ENCODE results near the gene FAM53B.

Gene FAM53B

DNA sequence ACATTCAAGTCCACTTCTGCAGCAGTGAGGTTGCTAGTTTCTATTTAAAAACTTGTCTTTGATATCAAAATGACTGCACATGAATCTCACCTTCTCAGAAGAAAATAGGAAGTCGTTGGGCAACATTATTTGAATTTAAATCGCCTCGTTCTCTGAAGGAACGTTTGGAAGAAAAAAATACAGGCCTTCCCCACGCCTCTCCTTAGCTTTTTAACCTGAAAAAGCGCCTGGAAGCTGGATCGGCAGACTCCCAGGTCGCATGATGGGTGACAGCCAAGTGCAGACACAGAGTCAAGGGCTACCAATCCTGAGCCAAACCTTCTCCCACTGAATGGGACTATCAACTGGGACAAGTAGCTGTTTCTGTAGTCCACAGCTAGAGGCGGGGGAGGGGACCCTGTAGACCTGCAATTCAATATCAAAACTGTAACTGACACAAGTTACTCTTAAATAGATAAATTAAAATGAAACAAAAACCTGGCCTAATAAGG is 2.2 kb downstream of the FAM53B start:
- no peak for FAIRE-seq

DNA sequence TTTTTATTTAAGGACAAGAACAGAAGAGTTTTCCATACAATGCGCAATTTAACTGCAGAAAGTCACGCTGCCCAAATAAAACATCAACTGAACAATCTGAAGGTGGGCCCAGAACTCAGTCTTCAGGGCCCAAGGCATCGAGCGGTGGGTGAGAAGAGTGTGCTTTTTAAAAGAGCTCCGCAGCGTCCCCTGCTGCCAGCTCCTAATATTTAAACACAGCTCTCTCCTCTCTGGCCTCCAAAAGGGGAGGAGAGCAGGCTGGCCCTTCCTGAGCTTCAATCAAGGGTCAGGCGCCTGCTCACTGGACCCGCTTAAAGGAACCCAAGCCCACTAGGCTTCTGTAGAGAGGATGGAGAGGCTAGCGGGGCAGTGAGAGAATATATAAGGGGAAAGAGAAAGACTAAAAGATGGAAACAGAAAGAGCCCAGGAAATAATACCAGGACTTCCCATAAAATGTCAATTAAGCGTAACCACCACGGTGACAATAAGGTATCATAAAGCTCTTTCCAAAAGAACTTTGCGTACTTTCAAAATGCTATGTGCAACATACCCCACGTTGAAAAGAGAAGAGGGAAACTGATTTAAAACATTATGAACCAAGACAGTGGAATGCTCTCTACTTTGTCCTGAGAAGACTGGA is 2.8 kb downstream of the FAM53B start:
- peak; percentile 52 for FAIRE-seq

DNA sequence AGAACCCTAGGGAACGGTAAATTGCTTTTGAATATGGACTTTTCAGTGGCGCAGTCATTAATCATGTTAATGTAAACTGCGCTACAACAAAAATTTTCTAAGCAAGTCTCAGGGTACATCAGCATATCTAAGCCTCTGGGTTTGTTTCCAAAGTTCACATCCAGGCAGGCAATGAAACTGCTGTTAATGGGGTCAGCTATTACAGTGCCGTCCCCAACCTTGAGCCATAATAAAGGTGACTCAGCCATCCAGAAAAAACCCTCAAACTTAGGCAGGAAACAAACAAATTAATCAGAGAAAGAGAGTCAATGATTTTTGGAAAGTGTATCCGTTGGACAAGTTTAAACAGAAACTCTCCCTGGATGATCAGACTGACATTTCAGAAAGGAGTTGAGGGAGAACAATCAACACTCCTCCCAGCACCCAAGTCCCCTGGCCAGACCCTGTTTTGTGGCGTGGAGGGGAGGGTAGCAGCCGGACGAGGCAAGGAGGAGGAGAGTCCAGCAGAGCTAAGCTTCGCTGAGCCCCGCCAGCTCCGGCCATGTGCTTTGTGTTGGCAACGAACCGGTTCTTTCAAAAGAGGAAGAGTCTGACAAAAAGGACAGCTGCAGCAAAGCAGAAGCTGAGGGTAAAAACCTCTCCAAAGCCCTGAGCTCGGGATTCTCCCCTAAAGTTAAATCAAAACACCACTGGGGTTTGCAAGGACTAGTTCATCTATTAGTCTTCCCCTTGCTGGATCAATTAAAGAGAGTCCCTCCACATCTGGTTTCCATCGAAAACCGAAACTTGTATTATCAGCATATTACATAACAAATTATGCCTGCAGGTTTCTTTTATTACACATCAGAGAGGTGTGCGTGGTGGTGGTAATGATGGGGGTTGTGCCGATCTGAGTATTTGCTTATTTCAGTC is 3.6 kb downstream of the FAM53B start:
- FAIRE-seq = no peak

DNA sequence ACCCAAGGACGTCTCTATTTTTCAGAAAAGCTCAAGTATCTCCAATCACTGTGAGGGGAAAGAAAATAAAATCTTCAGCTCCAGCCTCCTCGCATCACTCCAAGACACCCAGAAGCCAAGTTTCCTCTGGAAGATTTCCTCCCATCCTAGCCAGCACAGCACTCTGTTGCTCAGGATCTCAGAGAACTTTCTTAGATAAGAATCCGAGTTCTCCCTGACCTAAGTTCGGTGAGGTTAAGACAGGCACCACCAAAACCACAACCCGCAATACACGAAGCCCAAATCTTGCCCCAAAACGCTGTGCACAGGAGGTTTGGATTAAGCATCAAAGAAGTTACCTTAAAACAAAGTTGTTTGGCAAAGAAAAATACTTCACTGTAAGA is 4.2 kb downstream of the FAM53B start:
- no peak for FAIRE-seq

DNA sequence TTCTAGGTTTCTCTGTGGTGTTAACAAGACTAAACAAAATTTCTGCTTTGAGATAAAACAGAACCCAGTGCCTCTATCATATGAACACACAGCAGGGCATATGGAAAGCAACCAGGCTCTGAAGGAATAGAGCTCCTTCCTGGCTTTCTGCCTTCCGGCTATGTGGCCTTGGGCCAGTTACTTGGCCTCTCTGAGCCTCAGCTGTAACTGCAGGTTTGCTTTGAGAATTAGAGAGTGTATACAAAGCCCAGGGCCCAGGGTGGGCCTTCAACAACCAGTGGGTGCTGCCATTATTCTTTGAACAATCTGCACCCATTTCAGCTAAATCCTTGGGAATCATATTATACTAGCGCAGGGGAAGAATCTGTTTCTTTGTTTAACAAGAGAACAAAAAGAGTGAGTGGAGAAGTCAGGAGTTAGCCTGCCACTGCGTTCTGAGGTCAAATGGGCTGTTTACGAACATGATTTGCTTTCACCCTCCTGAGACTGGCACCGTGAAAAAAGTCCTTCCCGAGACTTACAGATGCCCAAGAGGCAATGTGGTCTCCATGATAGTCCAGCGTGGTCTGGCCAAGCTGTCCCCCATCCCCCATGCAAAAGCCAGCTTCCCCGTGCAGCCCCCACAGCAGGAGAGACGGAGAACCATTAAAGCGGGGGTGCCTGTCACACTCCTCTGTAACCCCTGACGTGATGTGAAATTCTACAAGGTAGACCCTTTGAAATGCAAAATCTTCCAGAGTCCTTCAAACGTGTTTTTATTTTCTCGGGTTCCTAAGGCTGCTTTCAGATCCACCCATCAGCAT is 4.9 kb downstream of the FAM53B start:
- FAIRE-seq = no peak

DNA sequence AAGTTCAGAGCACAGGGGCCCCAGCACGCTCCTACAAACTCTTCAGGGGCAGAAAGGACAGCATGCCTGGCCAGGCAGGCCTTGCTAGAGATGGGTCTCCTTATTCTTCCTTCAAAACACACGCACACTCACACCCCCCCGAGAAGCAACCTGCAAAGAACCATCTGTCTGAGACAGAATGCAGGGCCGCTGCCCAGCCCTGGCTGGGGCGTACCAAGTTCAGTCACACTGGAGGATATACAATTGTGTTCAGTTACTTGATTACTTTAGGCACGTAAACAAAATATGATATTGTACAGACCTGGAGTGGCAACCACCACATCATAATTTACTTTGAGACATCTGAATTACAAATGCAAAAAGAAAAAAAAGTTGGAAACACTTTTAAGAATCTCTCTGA is 5.7 kb downstream of the FAM53B start:
- FAIRE-seq = no peak

DNA sequence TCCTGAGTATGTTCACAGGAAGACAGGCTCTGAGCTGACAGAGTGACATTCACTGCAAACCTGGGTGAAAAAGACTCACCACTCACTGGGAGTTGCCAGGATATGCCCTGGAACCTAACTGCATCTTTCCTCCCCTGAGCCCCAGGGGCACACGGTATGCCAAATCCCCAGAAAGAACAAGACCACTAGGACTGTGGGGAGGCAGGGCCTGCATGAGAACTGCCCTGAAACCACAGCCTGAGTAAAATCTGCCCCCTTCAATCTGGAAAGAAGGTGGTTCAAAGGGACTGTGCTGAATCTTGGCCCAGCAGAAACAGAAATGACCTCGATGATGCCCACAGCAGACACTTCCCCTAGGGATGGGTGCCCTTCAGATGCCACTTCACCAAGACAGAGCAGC is 6.5 kb downstream of the FAM53B start:
- no peak for FAIRE-seq

DNA sequence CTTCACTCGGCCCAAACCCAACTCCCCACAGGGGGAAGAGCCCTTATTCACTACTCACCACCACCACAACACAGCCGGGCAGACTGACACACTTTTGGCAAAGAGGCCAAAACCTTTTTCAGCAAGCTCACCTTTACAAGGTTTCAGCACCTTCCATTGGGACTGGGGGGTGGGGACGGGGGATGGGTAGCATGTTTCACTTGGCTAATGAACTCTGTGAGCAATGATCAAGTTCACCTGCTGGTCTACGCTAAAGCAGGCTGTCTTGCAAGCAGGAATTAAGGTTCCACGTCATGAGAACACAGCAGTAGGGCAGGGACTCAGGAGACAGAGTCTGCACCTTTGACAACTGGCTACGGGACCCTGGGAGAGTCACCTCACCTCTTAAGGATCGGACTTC is 7.0 kb downstream of the FAM53B start:
- no peak for FAIRE-seq

DNA sequence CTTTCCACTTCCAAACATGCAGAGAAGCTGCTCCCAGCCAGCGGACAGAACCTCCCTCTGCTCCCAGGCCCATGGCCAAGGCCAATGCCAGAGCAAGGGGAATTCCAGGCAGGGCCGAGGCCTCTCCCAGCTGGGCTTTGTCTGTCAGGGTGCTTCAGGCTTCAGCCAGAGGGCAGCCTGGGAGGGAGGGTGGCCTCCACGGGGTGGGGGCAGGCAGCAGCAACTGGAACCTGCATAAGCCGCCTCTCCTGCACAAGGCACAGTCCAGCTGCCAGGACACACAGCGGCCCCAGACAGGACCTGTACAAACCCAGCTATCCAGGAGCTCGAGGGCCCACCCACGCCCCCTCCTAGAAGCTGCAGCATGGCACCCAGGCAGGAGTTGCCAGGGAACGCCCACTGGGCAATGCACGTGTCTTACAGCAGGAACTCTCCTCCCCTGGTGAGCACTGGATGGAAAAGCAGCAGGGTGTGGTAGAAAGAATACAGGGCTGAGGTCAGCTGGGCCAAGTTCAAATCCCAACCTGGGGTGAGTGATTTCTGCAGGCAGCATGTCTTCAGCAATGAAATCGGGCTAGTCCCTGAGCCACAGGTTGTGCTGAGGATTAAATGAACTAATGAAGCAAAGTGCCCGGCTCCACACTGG is 7.6 kb downstream of the FAM53B start:
- FAIRE-seq = no peak

DNA sequence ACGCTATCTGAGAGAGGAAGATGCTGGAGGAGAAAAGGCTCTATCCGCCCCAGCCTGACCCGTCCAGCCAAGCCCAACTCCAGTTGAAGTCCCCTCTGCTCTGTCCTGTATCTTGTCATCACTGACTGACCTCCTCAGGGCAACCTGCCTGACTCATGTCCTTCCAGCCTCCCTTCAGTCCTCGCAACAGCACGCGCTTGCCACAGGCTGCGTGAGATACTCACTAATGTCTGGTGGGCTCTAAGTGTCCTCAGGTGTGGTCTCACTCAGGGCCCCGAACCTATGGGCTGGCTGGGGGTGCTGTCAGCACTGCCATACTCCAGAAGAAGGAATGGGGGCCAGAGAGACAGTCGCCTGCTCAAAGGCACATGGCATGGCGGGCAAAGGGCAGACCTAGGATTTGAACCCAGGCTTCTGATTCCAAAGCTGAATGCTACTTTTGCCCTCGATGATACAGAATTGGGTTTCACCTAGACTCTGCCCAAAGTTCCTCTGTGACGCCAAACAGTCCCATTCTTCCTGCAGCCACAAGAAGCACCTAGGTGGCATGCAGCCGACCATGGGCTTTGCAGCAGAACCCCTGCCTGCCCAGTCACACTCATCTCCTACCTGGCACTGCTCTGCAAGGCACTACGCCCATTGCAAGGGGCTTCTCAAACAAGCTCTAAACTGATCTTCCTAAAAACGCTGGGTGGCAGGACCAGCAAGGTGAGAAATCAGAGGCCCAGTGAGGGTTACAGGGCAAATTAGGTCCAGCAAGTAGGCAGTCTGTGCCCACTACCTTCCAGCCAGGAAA is 8.5 kb downstream of the FAM53B start:
- FAIRE-seq = no peak

DNA sequence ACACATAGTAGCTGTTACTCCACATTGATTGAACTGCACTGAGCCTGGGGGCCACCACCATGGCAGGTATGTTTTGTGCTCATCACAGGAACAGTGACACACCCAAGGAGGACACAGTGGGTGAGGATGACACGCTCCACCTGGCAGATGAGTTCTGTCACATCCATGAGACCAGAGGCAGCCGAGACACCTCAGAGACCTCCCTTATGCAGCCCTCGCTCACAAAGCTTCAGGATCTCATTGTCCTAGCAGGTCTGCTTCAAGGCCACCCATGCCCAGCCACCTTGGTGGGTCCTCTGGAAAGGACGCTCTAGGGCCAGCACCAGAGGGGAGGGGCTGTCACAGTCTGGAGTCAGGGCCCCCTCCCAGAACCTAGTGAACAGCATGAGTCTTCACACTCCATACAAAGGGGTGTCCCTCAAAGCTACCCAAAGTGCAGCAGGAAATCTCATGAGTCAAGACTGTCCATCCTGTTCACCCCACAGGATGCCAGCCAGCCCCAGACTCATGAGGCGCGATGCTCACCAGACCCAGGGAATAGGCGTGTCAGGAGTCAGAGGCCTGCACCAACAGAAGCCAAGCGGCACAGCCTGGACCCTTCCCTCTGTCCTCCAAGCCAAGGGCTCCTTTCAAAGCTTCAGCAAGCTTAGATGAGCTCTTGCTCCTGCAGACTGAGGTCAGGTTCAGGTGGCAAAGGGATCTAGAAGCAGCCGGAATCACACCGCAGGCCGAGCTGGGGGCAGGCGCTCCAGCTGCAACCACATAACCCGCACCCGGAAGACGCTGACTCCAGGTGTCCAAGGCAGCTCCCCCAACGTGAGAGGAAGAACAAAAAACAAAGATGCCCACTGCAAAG is 9.6 kb downstream of the FAM53B start:
- FAIRE-seq = no peak

DNA sequence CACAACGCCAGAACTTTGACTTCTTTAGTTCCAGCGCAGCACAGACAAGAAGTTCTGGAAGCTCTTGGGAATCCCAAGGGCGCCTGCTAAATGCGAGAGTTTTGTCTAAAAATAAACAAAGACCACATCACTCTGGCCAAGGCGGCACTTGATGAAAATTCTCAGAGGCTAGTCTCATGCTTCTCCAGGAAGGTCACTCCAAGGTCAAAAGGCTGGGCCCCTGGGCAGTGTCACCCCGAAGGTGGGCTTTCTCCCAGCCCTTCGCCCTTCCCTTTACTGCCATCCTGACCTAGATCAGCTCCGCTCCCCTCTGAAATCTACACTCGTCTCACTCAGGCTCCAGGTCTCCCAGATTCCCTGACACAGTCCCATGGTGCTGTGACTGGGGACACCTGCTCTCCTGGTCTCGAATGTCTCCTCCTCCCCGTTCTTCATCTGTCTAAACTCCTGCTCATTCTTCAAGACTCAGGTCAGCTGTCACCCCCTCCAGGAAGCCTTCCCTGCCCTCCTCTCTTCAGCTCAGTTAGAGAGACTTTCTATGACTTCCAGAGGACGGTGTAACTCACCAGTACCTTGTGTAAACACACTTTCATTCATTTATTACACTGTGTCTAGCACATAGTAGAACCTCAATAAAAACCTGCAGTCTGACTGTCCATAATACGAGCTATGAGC is 10.5 kb downstream of the FAM53B start:
- FAIRE-seq = no peak

DNA sequence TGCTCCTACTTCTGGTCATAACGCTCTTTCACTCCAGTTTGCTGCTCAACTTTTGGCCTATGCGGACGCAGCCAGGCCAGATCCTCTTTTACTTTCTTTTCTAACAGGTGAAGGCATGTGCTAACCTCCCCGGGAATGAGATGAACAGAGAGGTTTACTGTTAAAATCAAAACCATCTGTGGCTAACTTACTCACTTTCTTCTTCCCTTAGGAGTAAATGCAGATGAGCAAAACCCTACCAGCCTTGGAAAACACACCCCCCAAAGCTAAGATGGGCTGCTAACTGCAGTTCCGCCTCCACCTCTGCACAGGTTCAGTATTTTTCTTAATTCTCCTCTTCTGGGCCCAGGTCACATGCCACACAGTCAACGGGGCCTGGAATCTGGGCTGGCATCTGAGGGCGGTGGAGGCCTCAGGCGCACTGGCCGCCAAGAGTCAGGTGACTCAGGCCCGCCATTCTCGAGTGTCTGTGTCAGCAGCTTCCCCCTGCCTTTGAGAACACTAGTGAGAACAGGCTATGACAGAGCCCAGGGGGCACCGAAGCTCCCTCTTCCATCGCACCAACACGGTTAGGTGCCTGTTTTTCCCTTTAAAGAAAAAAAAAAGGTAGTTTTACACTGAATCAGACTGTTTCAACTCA is 11.1 kb downstream of the FAM53B start:
- FAIRE-seq = no peak

DNA sequence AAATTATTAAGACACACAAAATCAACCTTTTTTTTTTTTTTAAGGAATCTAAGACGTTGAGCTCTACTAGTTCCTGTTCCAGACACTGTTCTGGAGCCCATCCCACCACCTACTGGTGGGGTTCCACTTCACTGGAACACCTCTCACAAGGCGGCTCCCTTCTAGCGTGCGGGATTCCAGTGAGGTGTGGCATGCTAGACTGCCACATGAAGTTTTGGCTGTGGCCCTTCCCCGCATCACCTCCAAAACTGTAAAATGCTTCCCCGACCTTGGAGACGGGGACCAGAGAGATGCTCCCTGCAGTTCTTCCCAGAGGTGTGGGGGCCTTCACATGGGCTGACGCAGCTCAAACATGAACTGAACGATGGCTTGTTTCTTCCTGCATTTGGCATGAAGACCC is 12.6 kb downstream of the FAM53B start:
- FAIRE-seq = no peak

DNA sequence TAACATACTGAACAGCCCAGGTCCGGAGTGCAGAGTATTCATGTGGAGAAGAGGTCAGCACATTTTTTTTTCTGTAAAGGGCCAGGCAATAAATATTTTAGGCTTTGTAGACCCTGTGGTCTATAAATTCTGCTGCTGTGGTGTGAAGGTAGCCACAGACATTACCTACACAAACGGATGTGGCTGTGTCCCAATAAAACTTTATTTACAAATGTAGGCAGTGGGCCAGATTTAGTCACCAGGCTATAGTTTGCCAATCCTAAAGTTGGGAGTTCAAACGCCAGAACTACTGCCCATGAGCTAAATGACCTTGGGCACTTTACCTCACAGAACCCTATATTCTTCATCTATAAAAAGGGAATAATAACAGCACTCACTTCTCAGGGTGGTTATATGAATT is 13.4 kb downstream of the FAM53B start:
- FAIRE-seq = no peak

DNA sequence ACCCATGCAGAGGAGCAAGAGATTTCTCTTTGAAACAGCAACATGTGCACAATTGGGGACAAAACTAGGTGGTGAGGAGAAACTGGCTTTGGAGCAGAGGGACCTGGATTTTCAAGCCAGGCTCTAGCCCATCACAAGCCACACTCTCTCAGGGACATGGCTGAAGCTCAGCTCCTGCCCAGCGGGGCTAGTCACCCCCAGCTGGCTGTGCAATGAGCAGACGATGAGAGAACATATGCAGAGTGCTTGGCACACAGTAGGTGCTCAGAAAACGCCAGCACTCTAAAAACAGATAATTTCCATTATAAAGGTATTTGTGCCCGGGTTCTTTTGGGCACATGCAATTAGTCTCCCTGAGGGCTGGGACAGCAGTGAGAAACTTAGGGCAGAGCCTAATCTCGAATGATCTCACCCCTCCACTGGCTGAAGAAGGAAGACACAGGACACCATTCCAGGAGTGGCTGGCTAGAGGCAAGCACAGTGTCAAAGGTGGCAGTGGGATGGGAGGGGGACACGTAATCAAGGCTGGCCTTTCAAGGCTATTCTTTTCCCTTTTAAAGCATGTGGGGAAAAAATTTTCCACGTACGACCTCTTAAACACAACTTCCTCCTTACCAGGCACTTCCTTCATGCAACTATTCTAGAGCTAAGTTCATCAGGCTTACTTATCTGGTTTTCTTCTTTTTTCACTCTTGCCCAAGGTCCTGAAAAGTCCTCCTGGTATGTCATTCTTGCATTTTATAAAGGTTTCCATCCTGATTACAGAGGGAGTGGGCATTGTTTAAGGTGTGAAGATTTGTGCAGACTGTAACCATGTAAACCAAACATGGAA is 15.1 kb downstream of the FAM53B start:
- no peak for FAIRE-seq

DNA sequence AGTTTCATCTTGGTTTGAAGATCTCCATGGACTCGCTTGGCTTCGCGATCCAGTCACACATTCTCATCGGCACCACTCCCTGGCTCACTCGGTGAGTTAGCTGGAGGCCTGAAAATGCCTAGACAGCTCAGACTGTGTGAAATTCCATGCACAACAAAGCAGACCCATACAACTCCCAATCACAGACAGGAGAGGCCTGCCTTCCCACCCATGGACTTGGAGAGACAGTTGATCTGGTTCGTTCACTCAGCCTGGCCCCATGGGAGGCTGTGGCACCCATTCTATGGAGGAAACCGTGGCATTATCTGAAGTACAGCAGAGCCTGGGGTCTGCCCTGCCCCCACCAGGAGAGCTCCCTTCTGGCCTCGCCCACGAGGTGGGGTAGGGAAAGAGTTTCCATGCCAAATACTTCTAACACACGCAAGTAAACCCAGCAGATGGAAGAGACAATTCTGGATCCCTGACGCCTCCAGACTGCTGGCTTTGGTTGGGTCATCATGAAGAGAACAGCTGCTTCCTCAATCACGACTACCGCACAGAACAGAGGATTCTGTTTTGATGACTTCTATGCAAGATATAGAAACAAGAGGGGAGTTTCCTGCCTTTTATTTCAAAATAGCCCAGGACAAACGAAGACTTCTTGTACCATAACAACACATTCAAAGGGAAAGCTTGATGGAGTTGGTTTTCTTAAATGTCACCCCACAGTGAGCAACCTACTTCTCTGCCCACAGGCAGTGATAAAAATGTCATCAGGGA is 15.9 kb downstream of the FAM53B start:
- no peak for FAIRE-seq

DNA sequence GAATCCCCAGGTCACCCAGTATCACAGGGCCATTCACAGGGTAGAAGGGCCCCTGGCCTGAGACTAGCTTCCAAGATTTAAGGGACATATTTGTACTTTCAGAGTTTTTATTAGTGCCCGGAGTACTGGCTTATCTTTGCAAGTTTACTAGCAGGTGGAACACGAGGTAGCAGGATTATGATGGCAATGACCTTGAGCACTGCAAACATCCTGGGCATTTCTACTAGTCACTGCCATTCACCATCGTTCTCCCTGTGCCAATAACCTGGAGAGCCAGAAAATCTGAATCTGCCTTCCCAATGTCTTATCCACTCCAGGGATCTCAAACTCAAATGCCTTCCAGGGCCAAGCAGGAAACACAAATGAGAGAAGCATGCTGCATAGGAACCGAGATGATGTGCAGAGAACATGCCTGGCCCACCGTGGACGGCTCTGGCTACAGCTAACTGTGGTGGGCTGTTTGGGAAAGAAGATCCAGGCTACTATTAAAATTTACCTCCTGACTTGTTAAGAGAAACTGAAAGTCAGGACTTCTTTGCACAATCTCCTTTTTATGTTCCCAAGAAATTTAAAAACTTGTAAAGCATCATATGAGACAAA is 16.7 kb downstream of the FAM53B start:
- no peak for FAIRE-seq
